Forelimb muscle (tissue), 1 donor: ENCODE results near the gene SIX5. TPM values are rescaled to one million over a fixed set of nuclear protein-coding genes. Genes with fewer than 3 reads are reported as not detected.
"Not testable (repeated sequence)": the region's sequence is repeated elsewhere in the genome, so short reads cannot be mapped to it uniquely, and the experiment has no call there.

Experiments used
- DNase-seq: peaks from one replicate; pipeline ENCODE4 v3.0.0-alpha.2; 2013; ENCODE audit warnings: low read depth
- polyA plus RNA-seq: library from polyadenylated mRNA; unstranded; fragments of 120-200 nt; gene quantifications from one replicate; pipeline ENCODE4 v1.2.1, GENCODE V29; 2013; ENCODE audit not compliant: insufficient read length

SIX5 gene
- polyA plus RNA-seq, 1 donor: 19.0 TPM

DNA sequence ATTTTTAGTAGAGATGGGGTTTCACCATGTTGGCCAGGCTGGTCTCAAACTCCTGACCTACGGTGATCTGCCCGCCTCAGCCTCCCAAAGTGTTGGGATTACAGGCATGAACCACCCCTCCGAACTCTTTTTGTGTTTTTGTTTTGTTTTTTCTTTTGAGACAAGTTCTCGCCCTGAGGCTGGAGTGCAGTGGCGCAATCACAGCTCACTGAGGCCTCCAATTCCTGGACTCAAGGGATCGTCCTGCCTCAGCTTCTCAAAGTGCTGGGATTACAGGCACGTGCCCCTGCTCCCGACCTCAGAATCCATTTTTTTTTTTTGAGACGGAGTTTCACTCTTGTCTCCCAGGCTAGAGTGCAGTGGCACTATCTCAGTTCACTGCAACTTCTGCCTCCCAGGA, 11.4 kb downstream of the SIX5 start:
- no peak for DNase-seq

DNA sequence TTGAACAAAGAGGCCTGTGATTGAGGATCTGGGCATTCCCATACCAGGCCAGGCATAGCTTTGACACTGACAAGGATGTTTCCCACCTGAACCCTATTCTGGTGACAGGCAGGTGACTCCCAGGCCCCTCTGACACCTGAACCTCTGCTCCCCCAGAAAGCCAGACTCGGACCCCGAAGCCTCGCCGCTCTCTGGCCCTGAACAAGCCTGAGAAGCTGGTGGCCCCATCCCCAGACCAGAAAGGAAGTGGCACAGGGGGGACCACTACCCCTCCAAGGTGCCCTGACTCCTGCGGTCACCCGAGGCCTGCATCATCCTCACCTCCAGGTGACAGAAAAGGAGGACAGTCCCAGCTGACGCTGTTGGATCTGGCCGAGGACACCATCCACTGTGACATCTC, 14.7 kb downstream of the SIX5 start:
- DNase-seq: no peak

DNA sequence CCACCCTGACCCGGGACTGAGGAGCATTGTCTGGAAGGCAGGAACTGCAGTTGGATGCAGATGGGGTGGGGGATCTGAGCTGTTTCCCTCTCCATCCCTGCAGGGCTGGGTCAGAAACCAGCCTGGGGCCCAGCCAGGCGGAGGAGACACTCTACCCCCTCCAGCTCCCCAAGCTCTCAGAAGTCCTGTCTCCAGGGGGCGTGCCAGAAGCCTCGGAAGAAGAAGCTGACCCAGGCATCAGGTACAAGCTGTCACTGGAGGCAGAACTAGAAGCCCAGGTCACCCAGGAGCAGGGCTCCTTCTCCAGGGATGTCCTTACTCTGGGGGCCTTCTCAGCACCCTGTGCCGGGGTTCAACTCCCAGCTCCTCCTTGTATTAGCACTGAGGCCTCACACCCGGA, 15.5 kb downstream of the SIX5 start:
- no peak for DNase-seq

DNA sequence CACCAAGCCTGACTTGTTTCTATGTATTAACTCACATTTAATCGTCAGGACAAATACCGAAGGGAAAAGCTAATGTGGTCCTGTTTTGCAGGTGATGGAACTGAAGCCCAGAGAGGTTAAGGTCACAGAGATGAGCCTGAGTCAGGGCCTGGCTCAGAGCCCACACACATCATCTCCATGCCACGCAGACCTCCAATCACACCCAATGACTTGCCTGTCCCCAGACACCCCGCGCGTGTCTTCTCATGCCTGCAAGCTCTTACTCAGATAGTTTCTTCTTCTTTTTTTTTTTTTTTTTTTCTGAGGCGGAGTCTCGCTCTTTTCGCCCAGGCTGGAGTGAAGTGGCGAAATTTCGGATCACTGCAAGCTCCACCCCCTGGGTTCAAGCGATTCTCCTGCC, 16.4 kb downstream of the SIX5 start:
- no peak for DNase-seq

DNA sequence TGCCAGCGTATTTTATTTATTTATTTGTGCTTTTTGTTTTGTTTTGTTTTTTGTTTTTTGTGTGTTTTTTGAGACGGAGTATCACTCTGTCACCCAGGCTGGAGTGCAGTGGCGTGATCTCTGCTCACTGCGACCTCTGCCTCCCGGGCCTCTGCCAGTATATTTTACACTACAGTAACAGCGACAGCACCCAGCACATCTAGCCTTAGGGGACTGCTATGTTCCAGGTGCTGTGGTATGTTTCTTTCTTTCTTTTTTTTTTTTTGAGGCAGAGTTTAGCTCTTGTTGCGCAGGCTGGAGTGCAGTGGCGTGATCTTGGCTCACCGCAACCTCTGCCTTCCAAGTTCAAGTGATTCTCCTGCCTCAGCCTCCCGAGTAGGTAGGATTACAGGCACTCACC, 17.6 kb downstream of the SIX5 start:
- not testable (repeated sequence) for DNase-seq

DNA sequence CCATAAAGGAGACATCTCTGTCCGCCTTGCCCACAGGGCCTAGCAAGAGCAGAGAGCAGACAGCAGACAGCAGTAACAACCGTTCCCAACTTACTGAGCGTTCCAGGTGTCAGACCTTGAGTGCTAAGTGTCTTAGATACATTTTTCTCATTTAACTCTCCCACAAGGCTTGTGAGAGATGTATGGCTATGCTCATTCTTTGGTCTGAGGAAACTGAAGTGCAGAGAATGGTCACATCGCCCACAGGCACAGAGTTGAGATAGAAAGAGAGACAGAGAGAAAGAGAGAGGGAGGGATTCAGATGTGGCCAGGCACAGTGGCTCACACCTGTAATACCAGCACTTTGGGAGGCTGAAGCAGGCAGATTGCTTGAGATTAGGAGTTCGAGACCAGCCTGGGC, 21.5 kb downstream of the SIX5 start:
- no peak for DNase-seq

DNA sequence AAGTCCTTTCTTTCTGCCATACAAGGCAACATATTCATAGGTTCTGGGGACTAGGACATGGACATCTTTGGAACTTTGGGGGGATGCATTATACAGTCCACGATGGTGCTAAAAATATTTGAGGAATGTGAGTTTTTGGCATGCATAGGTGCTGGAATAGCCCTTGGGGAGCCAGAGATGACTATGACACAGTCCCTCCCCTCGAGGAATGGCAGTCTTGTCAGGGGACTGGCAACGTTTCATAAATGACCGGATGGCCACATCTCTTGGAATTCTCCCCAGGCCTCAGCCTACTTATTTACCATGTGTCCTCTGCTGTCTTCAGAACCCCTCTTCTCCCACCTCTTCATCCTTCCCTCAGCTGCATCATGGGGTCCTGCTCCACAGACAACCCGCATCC, 22.2 kb downstream of the SIX5 start:
- DNase-seq: no peak

DNA sequence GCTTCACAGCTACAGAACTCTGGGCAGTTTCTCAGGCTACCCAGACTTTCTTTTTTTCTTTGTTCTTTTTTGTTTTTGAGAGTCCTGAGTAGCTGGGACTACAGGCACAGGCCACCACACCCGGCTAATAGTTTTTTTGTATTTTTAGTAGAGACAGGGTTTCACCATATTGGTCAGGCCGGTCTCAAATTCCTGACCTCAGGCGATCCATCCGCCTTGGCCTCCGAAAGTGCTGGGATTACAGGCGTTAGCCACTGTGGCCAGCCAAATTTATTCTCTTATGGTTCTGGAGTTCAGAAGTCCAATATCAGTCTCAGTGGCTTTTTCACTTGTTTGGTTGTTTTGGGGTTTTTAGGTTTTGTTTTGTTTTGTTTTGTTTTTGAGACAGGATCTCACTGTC, 23.4 kb downstream of the SIX5 start:
- no peak for DNase-seq

DNA sequence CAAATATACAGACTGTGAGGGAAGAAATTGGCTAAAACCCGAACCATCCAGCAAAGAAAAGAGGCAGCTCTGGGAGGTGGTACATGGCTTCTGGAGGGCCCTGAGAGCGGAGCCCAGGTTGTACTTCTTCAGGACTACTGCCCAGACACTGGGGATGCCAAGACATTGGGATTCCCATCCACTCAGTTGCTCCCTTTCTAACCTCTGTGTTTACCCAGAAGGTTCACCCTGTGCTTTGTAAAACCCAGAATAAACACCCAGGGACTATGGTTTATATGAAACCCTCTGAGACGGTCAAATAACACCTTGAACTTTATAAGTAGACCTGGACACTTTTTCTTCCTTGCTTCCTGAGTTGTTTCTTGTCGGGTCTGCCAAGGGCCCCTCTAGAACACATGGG, 26.1 kb downstream of the SIX5 start:
- no peak for DNase-seq

DNA sequence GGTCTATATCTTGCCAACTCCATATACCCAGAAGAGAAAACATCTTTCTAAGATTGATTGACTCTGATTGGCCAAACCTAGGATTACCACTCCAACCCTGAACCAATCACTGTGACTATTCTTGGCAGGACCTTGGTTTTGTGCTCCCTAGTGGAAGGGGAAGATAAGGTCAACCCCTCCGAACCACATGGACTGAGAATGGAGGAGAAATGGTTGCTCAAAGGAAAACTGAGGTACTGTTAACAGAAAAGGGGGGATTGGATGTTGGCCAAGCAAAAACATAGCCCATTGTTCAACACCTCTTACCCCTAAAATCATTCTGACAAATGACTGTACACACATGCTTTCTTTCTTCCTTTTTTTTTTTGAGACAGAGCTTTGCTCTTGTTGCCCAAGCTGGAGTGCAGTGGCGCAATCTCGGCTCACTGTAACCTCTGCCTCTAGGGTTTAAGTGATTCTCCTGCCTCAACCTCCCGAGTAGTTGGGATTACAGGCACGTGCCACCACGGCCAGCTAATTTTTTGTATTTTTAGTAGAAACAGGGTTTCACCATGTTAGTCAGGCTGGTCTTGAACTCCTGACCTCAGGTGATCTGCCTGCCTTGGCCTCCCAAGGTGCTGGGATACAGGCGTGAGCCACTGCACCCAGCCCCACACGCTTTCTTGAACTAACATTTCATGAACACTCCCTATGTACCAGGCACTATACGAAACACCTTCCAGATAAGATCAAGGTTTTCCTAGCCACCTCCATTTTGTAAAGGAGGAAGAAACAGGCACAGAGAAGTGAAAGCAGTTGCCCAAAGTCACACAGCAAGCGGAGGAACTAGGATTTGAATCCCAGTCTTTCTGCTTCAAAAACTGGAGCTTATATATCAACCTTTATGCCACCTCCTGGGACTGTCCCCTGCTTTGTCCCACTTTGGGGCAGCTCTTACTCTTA, 29.3 kb downstream of the SIX5 start:
- DNase-seq: no peak

DNA sequence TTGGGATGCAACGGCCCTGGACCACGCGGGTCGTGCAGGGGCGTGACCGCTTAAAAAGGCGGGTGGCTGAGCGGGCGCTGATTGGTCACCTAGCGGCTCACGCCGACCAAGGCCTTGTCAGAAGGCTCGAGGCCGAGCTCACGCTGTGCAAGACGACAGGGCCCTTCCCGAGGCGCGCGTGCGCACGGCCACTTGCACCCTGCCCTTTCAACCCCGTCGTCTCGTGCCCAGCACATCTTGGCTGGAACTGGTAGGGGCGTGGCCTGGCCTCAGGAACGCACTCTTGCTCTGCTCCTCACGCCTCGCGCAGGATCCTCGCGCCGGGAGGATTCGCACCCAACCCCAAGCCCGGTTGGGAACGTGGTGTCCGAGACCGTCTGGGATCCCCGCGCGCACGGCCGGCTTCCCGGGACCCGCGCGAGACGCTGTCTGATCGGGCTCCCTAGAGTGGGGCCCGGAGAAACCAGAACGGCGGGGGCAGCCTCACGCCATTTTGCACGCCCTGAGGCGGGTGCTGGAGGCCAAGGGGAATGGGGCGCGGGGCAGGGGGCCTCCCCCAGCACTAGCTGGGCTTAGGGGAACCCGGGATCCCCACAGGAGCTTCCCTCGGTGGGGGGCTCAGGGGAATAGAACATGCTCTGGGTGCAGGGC, 35.8 kb downstream of the SIX5 start, which contains the start of gene MEIOSIN:
Gene MEIOSIN, plus strand, starts transcription at position 280 of the 651 bp plus-strand sequence. CDS start 1,938 bp downstream, outside the sequence.
- no peak for DNase-seq

DNA sequence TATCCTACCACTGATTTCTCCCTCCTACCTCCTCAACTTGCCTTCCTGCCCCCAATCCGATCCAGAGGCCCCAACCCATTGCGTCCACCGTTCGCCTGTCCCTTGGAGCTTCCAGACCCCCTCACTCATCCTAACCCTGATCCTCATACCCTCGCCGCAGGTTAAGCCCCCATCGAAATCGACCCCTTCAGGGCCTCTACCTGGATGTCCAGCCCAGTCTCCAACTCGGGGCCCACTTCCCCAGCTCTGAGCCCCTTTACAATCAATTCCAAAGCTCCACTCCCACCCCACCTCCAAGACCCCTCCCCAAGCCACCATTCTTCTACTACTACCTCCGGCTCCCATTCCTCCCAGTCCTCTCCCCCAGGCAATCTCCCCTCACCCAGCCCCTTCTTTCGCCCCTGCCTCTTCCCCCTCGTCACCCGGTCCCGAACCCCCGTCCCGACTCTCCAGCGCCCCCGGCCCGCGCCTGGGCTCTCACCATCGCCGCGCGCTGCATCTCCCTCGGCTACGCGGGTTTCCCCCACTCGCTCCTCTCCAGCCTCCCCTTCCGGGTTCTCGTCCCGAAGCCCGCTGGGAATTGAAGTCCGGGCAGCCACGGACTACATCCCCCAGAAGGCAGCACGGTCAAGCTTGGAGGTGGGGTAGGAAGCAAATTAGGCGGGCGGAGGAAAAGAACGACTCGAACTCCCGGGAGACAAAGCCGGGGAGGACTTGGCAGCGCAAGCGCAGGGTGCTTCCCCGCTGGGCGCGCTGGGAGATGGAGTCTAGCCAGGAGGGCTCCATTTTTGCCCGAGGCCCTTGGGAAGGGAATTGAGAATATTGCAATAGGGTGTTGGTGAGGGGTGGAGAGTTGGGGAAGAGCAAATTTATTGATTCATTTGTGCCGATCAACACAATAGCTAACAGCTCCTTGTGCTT, 38.4 kb downstream of the SIX5 start, which contains the start of gene FBXO46:
Gene FBXO46, minus strand, starts transcription at position 529 of the 921 bp plus-strand sequence. CDS start 17,401 bp downstream, outside the sequence.
- DNase-seq: peak; percentile 88

DNA sequence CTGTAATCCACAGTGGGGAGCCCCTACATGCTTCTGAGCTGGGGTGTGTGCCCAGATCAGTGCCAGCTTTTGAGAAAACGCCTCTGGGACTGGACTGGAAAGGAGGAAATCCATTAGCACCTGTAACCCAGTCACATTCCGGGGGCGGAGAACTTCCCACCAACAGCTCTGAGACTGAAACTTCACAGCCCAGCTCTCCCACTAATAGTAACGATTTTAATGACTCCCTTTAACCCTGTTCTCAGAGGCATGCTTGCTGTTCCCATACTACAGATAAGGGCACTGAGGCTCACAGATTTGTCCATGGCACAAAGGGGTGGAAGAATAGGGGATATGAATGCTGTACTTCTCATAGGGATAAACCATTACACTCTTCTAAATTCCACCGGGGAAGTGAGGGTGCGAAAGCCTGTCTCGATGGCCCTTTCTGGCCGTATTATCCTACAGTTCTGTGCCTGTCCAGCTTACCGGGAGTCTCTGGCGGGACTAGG, 39.2 kb downstream of the SIX5 start:
- DNase-seq: no peak

DNA sequence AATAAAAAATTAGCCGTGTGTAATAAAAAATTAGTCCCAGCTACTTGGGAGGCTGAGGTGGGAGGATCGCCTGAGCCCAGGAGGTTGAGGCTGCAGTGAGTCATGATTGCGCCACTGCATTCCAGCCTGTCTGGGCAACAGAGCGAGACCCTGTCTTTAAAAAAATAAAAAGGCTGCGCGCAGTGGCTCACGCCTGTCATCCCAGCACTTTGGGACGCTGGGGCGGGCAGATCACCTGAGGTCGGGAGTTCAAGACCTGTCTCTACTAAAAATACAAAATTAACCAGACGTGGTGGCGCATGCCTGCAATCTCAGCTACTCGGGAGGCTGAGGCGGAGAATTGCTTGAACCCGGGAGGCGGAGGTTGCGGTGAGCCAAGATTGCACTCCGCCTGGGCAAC, 40.4 kb downstream of the SIX5 start:
- DNase-seq: not testable (repeated sequence)

DNA sequence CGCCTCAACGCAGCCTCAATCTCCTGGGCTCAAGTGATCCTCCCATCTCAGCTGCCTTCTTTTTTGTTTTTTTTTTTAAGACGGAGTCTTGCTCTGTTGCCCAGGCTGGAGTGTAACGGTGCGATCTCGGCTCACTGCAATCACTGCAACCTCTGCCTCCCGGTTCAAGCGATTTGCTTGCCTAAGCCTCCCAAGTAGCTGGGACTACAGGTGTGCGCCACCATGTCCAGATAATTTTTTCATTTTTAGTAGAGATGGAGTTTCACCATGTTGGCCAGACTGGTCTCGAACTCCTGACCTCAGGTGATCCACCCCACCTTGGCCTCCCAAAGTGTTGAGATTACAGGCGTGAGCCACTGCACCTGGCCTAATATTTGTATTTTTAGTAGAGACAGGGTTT, 49.0 kb downstream of the SIX5 start:
- DNase-seq: not testable (repeated sequence)

DNA sequence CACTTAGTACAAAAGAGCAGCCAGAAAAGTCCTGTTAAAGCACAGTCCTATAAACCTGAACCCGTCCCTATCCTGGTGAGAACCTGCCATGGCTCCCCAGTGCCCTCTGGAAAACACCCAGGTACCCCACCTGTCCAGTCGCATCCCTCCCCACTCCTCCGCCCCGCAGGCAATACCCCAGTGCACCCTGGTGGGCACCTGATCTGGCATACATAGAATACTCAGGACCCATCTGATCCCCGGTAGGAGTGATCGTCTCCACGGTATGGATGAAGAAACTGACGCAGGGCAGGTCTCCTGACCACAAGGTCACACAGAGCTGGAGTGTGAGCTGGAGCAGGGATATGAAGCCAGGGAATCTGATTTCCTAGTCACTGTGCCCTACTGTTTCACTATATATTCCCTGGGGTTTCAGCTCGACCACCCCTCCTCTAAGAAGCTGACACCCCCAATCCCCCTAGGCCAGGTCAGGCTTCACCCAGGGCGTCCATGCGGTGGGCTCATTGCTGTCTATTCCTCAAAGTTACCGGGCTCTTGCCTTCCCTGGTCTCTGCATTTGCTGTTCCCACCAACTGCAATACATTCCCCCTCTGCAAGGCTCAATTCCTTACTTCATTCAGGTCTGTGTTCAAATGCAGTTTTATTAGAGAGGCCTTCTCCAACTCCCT, 50.9 kb downstream of the SIX5 start:
- no peak for DNase-seq

DNA sequence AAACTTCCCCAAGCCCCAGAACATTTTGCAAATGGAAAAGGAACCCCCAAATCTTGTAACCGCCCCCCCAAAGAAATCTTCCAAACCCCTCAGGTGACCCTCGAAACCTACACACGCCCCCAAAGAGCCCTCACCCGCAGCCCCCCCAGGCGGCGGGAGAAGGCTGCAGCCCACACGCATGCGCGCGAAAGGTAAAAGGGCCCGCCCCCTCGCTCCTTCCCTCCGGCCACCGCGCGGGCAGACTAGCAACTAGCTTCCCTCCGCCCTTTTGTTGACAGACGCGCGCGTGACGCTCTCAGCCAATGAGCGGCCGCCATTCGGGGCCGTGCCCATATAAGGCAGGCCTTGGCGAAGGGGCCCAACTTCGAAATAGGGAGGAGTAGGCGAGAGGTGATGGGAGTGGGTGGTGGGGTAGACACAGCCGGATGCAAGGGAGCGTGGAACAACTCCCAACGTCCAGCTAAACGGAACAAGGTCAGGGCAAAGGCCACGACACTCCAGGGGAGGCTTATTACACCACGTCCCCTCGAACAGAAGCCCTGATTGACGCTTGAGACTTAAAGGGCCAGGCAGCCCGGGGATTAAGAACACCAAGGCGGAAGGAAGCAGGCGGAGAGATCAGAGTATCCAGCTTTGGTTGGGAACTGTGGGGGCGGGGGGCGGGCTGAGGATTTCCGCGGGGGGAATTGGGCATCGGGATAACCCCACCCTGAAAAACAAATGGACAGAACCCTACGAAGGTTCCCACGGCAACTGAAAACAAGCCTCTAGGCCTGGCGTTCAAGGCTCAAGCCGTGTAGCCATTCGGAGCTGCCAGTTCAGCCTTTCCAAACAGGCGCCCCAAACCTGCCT, 51.7 kb downstream of the SIX5 start:
- DNase-seq: peak; percentile 93

DNA sequence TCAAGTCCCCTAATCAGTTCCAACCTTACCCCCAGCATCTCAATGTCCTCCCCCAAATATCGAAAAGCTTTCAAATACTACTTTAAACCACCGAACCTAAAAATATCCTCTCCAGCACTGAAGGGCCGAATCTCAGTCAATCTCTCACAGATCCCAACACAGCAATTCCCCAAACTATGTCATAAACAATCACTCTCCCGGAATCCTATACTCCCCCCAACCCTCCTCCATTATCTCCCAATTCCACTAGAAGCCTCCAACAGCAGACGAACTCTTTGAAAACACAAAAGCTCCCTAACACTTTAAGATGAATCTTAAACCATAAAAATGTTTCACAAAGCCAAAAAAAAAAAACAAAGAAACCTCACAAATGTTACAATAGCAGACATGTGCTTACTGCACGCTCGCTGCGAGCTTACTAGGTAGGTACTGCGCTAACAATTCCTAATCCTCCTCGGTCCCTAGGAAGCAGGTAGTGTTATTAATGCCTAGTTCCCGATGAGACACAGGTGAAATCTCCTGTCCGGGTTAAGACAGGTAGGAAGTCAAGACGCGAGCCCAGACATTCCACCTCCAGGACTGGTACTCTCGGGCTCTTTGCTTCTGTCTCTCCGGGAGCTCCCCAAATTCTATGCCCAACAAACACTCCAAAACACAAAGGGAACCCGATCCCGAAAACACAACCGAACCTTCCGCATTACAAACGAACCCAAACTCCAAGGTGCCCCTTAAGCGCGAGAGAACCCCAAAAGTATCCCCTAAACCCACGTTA, 52.5 kb downstream of the SIX5 start:
- DNase-seq: no peak

DNA sequence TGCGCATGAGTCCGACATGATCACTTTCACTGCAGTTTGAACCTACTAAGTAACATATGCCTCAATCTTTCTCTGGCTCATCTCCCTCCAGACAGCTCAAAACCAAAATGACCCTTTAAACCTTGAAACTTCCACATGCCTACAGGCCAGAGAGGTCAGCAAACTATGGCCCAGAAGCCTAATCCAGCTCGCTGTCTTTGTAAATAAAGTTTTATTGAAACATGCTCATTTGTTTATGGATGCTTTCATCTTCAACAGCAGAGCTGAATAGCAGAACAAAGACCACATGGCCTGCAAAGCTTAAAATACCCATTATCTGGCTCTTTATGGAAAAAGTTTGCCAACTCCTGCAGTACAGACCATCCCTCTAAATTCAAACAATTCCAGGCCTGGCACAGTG, 53.9 kb downstream of the SIX5 start:
- no peak for DNase-seq
